Lower leg skin (tissue), 4 donors: Measurements from ENCODE around the gene TNIK. TPM values are rescaled to one million over a fixed set of nuclear protein-coding genes. Genes with fewer than 3 reads are reported as not detected.

ENCODE experiments used
- DNase-seq, 2 donors: peaks; one replicate each; pipeline ENCODE4 v3.0.0-alpha.2; 2019; ENCODE audit warnings: low spot score in 2 of 2
- H3K4me3 ChIP-seq: fragments of 200-600 bp; sonication (generic); 2 replicates; pipeline ENCODE4 v1.5.1; 2017; ENCODE audit warnings: mild to moderate bottlenecking, low read depth; ENCODE audit not compliant: poor library complexity, severe bottlenecking
- POLR2A ChIP-seq, 2 donors: fragments of 450-650 bp; IDR thresholded peaks; one replicate each; pipeline ENCODE4 v1.6.1; 2016 to 2017; ENCODE audit warnings: antibody characterized with exemption in 2 of 2, mild to moderate bottlenecking in 1 of 2, moderate library complexity in 1 of 2
- WGBS, 2 donors: methylation state at CpG; one replicate each; pipeline ENCODE4 v1.1.5; 2018; 5-methylcytosine and 5-hydroxymethylcytosine counted together
- intact Hi-C: fragments of 100-400 bp; cut with DNase I; formaldehyde crosslinking; loops from one replicate; pipeline ENCODE4 v1.15.0; 2023; ENCODE audit warnings: low total_unique reads
- total RNA-seq, 4 donors: library from RNA; depleted of rRNA; stranded (reverse); fragments of >200 nt; gene quantifications; one replicate each; pipeline ENCODE4 v1.1.0, GENCODE V29; 2016
- TF ChIP-seq, protein P1 (sequence below), 3 donors: fragments of 450-650 bp; IDR thresholded peaks; one replicate each; pipeline ENCODE4 v1.5.1; 2016; ENCODE audit warnings: antibody characterized with exemption in 3 of 3, mild to moderate bottlenecking in 3 of 3, moderate library complexity in 2 of 3

Gene TNIK
- total RNA-seq, 4 donors from 2014 or later = 0.72 to 4.7 (median 2.4) TPM

GRCh38 chr3:171460725-171461524 lies 720 bp upstream of the TNIK start:
- TF ChIP-seq, protein P1, sequence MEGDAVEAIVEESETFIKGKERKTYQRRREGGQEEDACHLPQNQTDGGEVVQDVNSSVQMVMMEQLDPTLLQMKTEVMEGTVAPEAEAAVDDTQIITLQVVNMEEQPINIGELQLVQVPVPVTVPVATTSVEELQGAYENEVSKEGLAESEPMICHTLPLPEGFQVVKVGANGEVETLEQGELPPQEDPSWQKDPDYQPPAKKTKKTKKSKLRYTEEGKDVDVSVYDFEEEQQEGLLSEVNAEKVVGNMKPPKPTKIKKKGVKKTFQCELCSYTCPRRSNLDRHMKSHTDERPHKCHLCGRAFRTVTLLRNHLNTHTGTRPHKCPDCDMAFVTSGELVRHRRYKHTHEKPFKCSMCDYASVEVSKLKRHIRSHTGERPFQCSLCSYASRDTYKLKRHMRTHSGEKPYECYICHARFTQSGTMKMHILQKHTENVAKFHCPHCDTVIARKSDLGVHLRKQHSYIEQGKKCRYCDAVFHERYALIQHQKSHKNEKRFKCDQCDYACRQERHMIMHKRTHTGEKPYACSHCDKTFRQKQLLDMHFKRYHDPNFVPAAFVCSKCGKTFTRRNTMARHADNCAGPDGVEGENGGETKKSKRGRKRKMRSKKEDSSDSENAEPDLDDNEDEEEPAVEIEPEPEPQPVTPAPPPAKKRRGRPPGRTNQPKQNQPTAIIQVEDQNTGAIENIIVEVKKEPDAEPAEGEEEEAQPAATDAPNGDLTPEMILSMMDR (IDR thresholded peaks at IDR 0.05) = no peak
- TF ChIP-seq POLR2A (IDR thresholded peaks at IDR 0.05) = no peak
- intact Hi-C loops = no loop called here
- 1 to 2% methylated on average over 50 to 51 of the region's 51 CpGs for WGBS, 2 donors
- peak overlapping the region; percentile 48 for H3K4me3 ChIP-seq
- DNase-seq = peak in 1 of 2 donors; percentile 19

- intact Hi-C loops = no loop called here
- no peak for DNase-seq
- WGBS, 2 donors = 1% methylated on average over 36 of the region's 36 CpGs
- no peak for TF ChIP-seq POLR2A (IDR thresholded peaks at IDR 0.05)
- TF ChIP-seq, protein P1 (IDR thresholded peaks at IDR 0.05) = no peak
- H3K4me3 ChIP-seq = peak overlapping the region; percentile 48
These were observed 866 bp downstream of the TNIK start for GRCh38 chr3:171459137-171459941.

DNA sequence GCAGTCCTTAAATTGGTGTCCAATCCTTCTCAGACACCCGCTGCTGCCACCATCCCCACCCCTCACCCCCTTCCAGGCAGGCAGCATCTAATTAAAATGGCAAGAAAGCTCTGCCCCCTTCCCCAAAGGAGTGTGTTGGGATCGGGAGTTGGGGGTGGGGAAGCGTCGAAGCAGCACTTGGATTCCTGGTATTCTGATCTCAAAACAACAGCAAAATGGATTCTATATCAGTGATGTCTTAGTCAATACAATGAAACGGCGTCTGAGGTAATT lies 1.4 kb downstream of the TNIK start:
- no peak for DNase-seq
- peak overlapping the region; percentile 48 for H3K4me3 ChIP-seq
- intact Hi-C loops = no loop called here
- WGBS, 2 donors = 13 to 14% methylated on average over 6 of the region's 6 CpGs
- TF ChIP-seq POLR2A (IDR thresholded peaks at IDR 0.05) = no peak
- TF ChIP-seq, protein P1 (IDR thresholded peaks at IDR 0.05) = no peak

- no peak for DNase-seq
- H3K4me3 ChIP-seq = no peak overlapping the region
- TF ChIP-seq POLR2A (IDR thresholded peaks at IDR 0.05) = no peak
- TF ChIP-seq, protein P1 (IDR thresholded peaks at IDR 0.05) = no peak
- intact Hi-C loops = no loop called here
- 55 to 59% methylated on average over 23 of the region's 23 CpGs for WGBS, 2 donors
These were observed 1.9 kb downstream of the TNIK start for GRCh38 chr3:171458071-171458863.

DNA sequence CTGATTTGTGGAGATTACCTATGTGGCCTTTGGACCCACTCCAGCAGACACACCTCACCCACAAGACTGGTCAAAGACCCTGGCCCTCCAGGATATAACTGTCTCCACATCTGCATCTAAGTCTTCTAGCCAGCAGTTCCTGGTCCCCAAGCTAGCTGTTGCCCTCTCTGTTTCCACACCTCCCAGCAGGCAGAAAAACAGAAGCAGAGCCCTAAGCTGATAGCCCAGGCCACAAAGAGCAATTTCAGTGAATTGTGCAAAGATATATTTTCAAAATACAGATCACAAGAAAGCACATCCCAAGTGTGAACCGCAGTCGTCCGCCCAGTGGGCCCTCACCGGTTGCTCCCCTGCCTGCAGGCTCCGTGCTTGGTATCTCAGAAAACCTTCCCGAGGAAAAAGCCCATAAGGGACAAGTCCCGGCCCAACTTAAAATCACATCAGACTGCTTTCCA lies 2.6 kb downstream of the TNIK start:
- no peak for TF ChIP-seq POLR2A (IDR thresholded peaks at IDR 0.05)
- TF ChIP-seq, protein P1 (IDR thresholded peaks at IDR 0.05) = no peak
- intact Hi-C loops = no loop called here
- DNase-seq = no peak
- 75 to 81% methylated on average over 7 of the region's 7 CpGs for WGBS, 2 donors
- no peak overlapping the region for H3K4me3 ChIP-seq
